MCF 10A (cell line): ENCODE measurements around the gene DYNLT4. TPM values are rescaled to one million over a fixed set of nuclear protein-coding genes. Genes with fewer than 3 reads are reported as not detected.
"Not testable (repeated sequence)": the region's sequence is repeated elsewhere in the genome, so short reads cannot be mapped to it uniquely, and the experiment has no call there.

Source experiments
- BruUV-seq: library from RNA; stranded (reverse); fragments of 400-500 nt; replicated peaks from 2 replicates; lab custom pipeline; 2021; lab: Mats Ljungman, UMichigan
- CTCF ChIA-PET: fragments of 300-600 bp; sonication (Branson Sonifier 250); formaldehyde crosslinking; extraction: SDS; loops from one replicate; lab custom pipeline; 2021; ENCODE audit warnings: antibody characterized with exemption, inconsistent platforms; lab: Yijun Ruan, JAX
- POLR2A ChIA-PET: fragments of 300-600, 350-650 bp; sonication (Branson Sonifier 250); formaldehyde crosslinking; extraction: SDS; loops from one replicate; lab custom pipeline; 2020; ENCODE audit warnings: antibody characterized with exemption, inconsistent platforms; lab: Yijun Ruan, JAX
- DNase-seq: peaks from one replicate; pipeline ENCODE4 v3.0.0-alpha.2; 2018; ENCODE audit not compliant: unreplicated experiment
- H3K27ac Mint-ChIP-seq: one replicate; pipeline ENCODE4 v1.8.0; 2022; ENCODE audit warnings: mild to moderate bottlenecking, low read depth, mixed read lengths; ENCODE audit not compliant: unreplicated experiment
- H3K27me3 Mint-ChIP-seq: one replicate; pipeline ENCODE4 v1.8.0; 2022; ENCODE audit warnings: mixed read lengths; ENCODE audit not compliant: insufficient read depth, unreplicated experiment
- H3K36me3 Mint-ChIP-seq: one replicate; pipeline ENCODE4 v1.8.0; 2022; ENCODE audit warnings: mild to moderate bottlenecking, moderate library complexity, mixed read lengths; ENCODE audit not compliant: insufficient read depth, unreplicated experiment
- H3K4me1 Mint-ChIP-seq: one replicate; pipeline ENCODE4 v1.8.0; 2022; ENCODE audit warnings: mixed read lengths; ENCODE audit not compliant: insufficient read depth, unreplicated experiment
- H3K4me3 Mint-ChIP-seq: one replicate; pipeline ENCODE4 v1.8.0; 2022; ENCODE audit warnings: mild to moderate bottlenecking, moderate library complexity, mixed read lengths; ENCODE audit not compliant: unreplicated experiment
- H3K9me3 Mint-ChIP-seq: one replicate; pipeline ENCODE4 v1.8.0; 2022; ENCODE audit warnings: mixed read lengths; ENCODE audit not compliant: unreplicated experiment
- CTCF ChIP-seq: fragments of 200-600 bp; IDR thresholded peaks from one replicate; pipeline ENCODE4 v1.8.0; 2022; ENCODE audit warnings: antibody characterized with exemption, mild to moderate bottlenecking; ENCODE audit not compliant: unreplicated experiment
- intact Hi-C: fragments of 100-400 bp; cut with micrococcal nuclease; formaldehyde crosslinking; loops from 2 replicates; pipeline ENCODE4 v1.14.1; 2022
- total RNA-seq: library from RNA; stranded (reverse); gene quantifications from 2 replicates; pipeline ENCODE4 v1.2.3, GENCODE V29; 2022

Gene DYNLT4
- total RNA-seq, 1 experiment from 2014 or later: not detected

DNA sequence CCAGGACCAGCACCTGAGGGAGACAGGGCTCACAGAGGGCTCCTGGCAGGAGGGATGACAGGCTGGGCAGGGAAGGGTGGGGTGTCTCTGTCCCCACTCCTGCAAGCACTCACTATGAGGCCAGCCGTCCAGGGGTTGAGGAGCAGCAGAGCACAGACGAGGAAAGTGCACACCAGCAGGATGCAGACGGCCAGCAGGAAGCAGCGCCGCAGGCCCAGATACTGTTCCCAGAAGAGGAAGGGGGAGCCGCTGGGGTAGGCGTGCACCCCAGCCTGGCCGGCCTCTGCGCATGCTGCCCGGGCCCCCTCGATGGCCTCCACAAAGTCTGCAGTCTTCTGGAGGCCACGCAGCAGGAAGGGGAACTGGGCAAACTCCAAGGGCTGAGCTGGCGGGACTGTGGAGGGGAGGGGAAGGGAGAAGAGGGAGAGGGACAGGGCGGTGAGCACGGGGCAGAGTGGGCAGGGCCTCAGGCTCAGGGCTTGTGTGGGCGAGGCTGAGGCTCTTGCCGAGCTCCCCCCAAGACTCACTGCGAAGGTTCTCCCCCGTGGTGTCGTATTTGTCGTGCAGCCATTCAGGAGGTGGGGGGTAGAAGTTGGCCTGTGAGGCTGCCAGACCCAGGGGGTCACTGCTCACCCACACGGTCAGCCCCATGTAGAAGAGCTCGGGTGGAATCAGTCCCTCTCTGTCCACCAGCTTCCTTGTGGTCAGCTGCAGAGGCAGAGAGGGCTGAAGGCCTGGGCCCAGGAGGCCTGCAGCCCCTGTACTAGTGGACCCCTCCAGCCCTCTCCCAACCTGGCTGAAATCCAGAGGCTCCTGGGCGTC, 19.4 kb upstream of the DYNLT4 start:
- CTCF ChIA-PET: interaction anchor here (0.5 to 1.6 kb wide), 6 partner anchors 9 to 665 kb away, joined by 3 read pairs; partner anchors contain the start of gene TESK2

DNA sequence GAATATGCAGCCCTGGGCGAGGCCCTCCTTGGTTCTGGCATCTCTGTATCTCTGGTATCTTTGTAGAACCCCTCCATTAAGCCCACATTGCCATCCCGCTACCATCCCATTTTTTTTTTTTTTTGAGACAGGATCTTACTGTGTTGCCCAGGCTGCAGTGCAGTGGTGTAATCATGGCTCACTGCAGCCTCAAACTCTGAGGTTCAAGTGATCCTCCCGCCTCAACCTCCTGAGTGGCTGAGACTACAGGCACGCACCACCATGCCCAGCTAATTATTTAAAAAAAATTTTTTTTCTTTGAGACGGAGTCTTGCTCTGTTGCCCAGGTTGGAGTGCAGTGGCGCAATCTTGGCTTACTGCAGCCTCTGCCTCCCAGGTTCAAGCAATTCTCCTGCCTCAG, 17.2 kb upstream of the DYNLT4 start:
- BruUV-seq, CTCF ChIA-PET, DNase-seq, H3K4me3 Mint-ChIP-seq, H3K27me3 Mint-ChIP-seq, H3K27ac Mint-ChIP-seq, H3K9me3 Mint-ChIP-seq, intact Hi-C loops: not testable (repeated sequence)
- peaks cover 26% of the 10 kb centered on the region for H3K36me3 Mint-ChIP-seq
- peaks cover 12% of the 10 kb centered on the region for H3K4me1 Mint-ChIP-seq
- POLR2A ChIA-PET: interaction anchor here (0.9 to 1.4 kb wide), 2 partner anchors 24 to 95 kb away, joined by 3 read pairs; partner anchors contain the start of gene PLK3

More for the DNA sequence above, 19.4 kb upstream of the DYNLT4 start:
- POLR2A ChIA-PET: interaction anchor here (0.7 to 0.8 kb wide), 2 partner anchors 11 to 51 kb away, joined by 3 read pairs; partner anchors contain the start of gene RPS8
- no peak for TF ChIP-seq CTCF
- intact Hi-C loops: no loop called here
- Mint-ChIP-seq H3K27me3 (no peaks in the 10 kb centered on the region), H3K27ac (no peak overlapping the region), H3K36me3 (peaks cover 13% of the 10 kb centered on the region), H3K4me1 (no peaks in the 10 kb centered on the region), H3K9me3 (no peaks in the 10 kb centered on the region), H3K4me3 (no peak overlapping the region)
- DNase-seq: no peak
- no TSS peak for BruUV-seq

DNA sequence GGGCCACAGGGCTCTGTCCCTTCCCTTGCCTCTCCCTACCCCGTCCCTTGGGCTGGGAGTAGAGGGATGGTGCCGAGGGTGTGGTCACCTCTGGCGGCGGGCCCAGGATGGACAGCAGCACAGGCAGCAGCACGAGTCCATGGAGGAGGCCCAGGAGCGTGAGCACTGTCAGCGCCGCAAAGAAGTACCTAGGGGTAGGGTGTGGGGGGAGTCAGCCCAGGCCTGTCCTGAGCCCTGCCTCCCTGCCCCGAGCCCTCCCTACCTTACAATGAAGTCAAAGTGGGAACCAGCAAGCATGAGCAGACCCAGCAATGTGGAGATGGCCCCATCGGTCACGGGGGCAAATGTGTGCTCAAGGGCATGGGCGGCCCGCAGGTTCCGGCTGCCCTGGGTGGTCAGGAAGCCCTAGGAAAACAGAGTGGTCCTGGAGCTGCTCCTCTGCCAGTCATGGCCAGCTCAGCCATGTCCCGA, 15.9 kb upstream of the DYNLT4 start:
- BruUV-seq: no TSS peak
- H3K4me1 Mint-ChIP-seq: peaks cover 19% of the 10 kb centered on the region
- ChIA-PET POLR2A (interaction anchor here (0.9 to 7.0 kb wide), 5 partner anchors 8 to 668 kb away, joined by 3 to 79 read pairs (median 3); partner anchors contain the start of genes BTBD19, DYNLT4, PLK3 and TESK2), CTCF (interaction anchor here (0.6 to 0.8 kb wide), 3 partner anchors 36 to 229 kb away, joined by 3 read pairs; no protein-coding TSS in a partner anchor)
- no peaks in the 10 kb centered on the region for H3K27me3 Mint-ChIP-seq
- DNase-seq: no peak
- TF ChIP-seq CTCF: no peak
- H3K36me3 Mint-ChIP-seq: peaks cover 27% of the 10 kb centered on the region
- intact Hi-C loops: no loop called here
- no peaks in the 10 kb centered on the region for H3K9me3 Mint-ChIP-seq
- H3K4me3 Mint-ChIP-seq: no peak overlapping the region
- H3K27ac Mint-ChIP-seq: no peak overlapping the region

DNA sequence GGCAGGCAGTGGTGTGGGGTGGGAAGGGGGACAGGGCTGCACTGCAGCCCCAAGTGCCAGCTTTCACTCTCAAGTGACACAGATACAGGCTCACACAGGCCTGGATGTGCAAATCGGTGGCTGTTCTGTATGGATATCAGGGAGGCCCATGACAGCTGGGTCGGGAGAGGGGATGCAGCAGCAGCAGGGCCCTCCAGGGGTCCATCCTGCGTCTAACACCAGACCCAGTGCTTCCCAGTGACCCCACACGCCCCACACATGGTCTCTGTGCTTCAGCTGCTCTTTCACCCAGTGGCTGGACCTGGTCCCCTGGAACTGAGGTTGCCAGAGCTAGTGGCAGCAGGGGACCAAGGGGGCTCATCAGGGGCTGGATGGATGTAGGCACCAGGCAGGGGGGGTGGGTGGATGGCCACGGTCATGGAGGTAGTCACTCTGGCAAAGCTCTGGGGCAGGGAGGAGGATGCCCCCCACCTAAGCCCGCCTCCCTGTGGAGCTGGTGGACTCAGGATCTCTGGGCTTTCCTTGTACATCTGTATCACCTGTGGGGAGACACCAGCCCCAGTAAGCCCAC, 15.1 kb upstream of the DYNLT4 start:
- peaks cover 27% of the 10 kb centered on the region for H3K4me1 Mint-ChIP-seq
- peaks cover 27% of the 10 kb centered on the region for H3K36me3 Mint-ChIP-seq
- H3K27ac Mint-ChIP-seq: no peak overlapping the region
- H3K27me3 Mint-ChIP-seq: no peaks in the 10 kb centered on the region
- H3K9me3 Mint-ChIP-seq: no peaks in the 10 kb centered on the region
- BruUV-seq: no TSS peak
- no peak for DNase-seq
- ChIA-PET CTCF (interaction anchor here (0.6 to 2.5 kb wide), 4 partner anchors 13 to 527 kb away, joined by 3 to 13 read pairs (median 4); partner anchors contain the start of gene EIF2B3), POLR2A (interaction anchor here (0.7 to 7.0 kb wide), 8 partner anchors 14 to 695 kb away, joined by 3 to 79 read pairs (median 3); partner anchors contain the start of genes BTBD19, DYNLT4, HECTD3 and PLK3)
- H3K4me3 Mint-ChIP-seq: no peak overlapping the region
- TF ChIP-seq CTCF: no peak
- intact Hi-C loops: no loop called here
